K562 (cell line): Measurements from ENCODE around the gene PADI4. TPM values are rescaled to one million over a fixed set of nuclear protein-coding genes. Genes with fewer than 3 reads are reported as not detected.

Experiments
- BHLHE40 ChIP-seq: IDR thresholded peaks from 2 replicates; pipeline ENCODE4 v1.6.1; 2011; ENCODE audit warnings: low read length, improper control_type of control experiment
- CBFB ChIP-seq: sonication (generic); formaldehyde crosslinking; IDR thresholded peaks from 2 replicates; pipeline ENCODE4 v1.4.0; 2020; ENCODE audit warnings: mild to moderate bottlenecking, missing genetic modification reagents
- HDAC2 ChIP-seq: fragments of 450-650 bp; IDR thresholded peaks from 2 replicates; pipeline ENCODE4 v1.6.1; 2016; ENCODE audit warnings: mild to moderate bottlenecking
- HSF4 ChIP-seq: fragments of 250-450 bp; sonication (Bioruptor Pico); IDR thresholded peaks from 2 replicates; pipeline ENCODE4 v2.1.2; 2022; ENCODE audit warnings: mild to moderate bottlenecking, moderate library complexity, borderline replicate concordance
- MAFF ChIP-seq: IDR thresholded peaks from 2 replicates; pipeline ENCODE4 v1.6.1; 2012; ENCODE audit warnings: low read length, improper control_type of control experiment
- MYC ChIP-seq, 2 experiments: fragments of 250-450 bp in 1 of 2; sonication (Bioruptor Pico) in 1 of 2; IDR thresholded peaks; 2 replicates each; pipeline versions ENCODE4 v1.5.1 to v1.6.1; 2012 to 2021; ENCODE audit warnings: low read depth in 2 of 2, borderline replicate concordance in 1 of 2, improper control_type of control experiment in 1 of 2, low read length in 1 of 2, mild to moderate bottlenecking in 1 of 2, moderate library complexity in 1 of 2
- OTX1 ChIP-seq: fragments of 450-650 bp; formaldehyde crosslinking; IDR thresholded peaks from 2 replicates; pipeline ENCODE4 v1.4.0; 2022; ENCODE audit warnings: mild to moderate bottlenecking
- ZKSCAN1 ChIP-seq: fragments of 150-350 bp; IDR thresholded peaks from 2 replicates; pipeline ENCODE4 v1.6.1; 2016; ENCODE audit warnings: low read depth, low read length
- ZNF197 ChIP-seq: fragments of 200-800 bp; sonication (Bioruptor generic); IDR thresholded peaks from 2 replicates; pipeline ENCODE4 v1.6.1; 2016; ENCODE audit warnings: low read depth, missing genetic modification characterization, missing compliant biosample characterization
- polyA plus RNA-seq, 8 experiments: library from polyadenylated mRNA; depleted of rRNA in 4 of 8; stranded (reverse) in 5 of 8; unstranded in 3 of 8; fragments of >200 nt; fragmentation: Nextera tagmentation in 2 of 8; fragmentation: Illumina TruSeq in 1 of 8; extraction: Ambion mirVana in 2 of 8; extraction: Trizol in 1 of 8; gene quantifications; 2 replicates each; pipeline versions ENCODE4 v1.2.1 to v1.2.3, GENCODE V29; 2011 to 2014; ENCODE audit warnings: inconsistent platforms in 1 of 8, missing spikeins in 1 of 8
- total RNA-seq, 7 experiments: library from RNA; depleted of rRNA in 6 of 7; stranded (reverse); fragments of >200 nt in 6 of 7; fragmentation: Illumina TruSeq in 2 of 7; extraction: Trizol in 2 of 7; gene quantifications; 2 replicates each; pipeline versions ENCODE4 v1.2.1 to v1.2.3, GENCODE V29; 2011 to 2021; ENCODE audit warnings: low replicate concordance in 1 of 7
- TF ChIP-seq, protein P1 (sequence below): fragments of 200-400 bp; formaldehyde crosslinking; IDR thresholded peaks from 2 replicates; pipeline ENCODE4 v1.6.1; 2017; ENCODE audit warnings: mild to moderate bottlenecking, low read depth, low read length, moderate library complexity
- TF ChIP-seq, protein P2 (sequence below): fragments of 450-650 bp; IDR thresholded peaks from 2 replicates; pipeline ENCODE4 v1.6.1; 2016; ENCODE audit warnings: missing biosample characterization, missing genetic modification characterization
- TF ChIP-seq, protein P3 (sequence below): fragments of 450-650 bp; IDR thresholded peaks from 2 replicates; pipeline ENCODE4 v1.6.1; 2017; ENCODE audit warnings: mild to moderate bottlenecking, moderate library complexity

PADI4 gene
- total and polyA plus RNA-seq, 9 of the 15 experiments (the other 6 are each of a cell fraction or from before 2014, with no cell fraction given), result 0.22 to 0.33 TPM; not detected in 7

DNA sequence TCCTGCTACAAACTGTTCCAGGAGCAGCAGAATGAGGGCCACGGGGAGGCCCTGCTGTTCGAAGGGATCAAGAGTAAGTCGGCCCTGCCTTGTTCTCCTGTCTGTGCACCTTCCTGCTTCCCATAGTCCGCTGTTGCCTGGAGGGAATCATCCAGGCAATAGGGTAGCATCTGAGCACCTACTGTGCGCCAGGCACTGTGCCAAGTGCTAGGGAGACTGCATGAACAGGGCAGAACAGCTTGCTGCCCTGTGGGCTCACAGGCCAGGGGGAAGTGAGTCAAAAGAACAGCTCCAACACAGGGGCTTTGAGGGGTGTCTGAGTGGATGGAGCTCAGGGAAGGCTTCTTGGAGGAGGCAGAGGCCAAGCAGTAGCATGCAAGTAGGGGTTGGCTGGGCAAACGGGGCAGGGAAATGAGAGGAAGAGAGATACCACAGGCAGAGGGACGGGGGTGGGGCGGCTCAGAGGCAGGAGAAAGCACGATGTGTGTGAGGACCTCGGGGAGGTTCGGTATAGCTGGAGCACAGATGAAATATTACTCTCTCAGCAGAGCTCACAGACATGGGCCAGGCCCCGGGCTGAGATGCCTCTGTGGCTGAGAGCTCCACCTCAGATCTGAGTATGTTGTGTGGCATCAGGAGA, 48.5 kb downstream of the PADI4 start (continued):
- TF ChIP-seq, protein P1, sequence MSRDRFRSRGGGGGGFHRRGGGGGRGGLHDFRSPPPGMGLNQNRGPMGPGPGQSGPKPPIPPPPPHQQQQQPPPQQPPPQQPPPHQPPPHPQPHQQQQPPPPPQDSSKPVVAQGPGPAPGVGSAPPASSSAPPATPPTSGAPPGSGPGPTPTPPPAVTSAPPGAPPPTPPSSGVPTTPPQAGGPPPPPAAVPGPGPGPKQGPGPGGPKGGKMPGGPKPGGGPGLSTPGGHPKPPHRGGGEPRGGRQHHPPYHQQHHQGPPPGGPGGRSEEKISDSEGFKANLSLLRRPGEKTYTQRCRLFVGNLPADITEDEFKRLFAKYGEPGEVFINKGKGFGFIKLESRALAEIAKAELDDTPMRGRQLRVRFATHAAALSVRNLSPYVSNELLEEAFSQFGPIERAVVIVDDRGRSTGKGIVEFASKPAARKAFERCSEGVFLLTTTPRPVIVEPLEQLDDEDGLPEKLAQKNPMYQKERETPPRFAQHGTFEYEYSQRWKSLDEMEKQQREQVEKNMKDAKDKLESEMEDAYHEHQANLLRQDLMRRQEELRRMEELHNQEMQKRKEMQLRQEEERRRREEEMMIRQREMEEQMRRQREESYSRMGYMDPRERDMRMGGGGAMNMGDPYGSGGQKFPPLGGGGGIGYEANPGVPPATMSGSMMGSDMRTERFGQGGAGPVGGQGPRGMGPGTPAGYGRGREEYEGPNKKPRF, result no peak
- TF ChIP-seq BHLHE40 (no peak), ZNF197 (CRISPR knock-in tag) (no peak), CBFB (0 out of 2 replicates have a peak, but pooled peaks have one; percentile 24), ZKSCAN1 (peak; percentile 91), HSF4 (CRISPR knock-in tag) (no peak), HDAC2 (no peak), OTX1 (CRISPR knock-in tag) (no peak), MAFF (no peak), MYC (IDR thresholded peaks at IDR 0.05; ENCODE audit: low read depth, low read length) (no peak), MYC (CRISPR knock-in tag; IDR thresholded peaks at IDR 0.05; ENCODE audit: borderline replicate concordance, low read depth) (no peak)
- TF ChIP-seq, protein P2, sequence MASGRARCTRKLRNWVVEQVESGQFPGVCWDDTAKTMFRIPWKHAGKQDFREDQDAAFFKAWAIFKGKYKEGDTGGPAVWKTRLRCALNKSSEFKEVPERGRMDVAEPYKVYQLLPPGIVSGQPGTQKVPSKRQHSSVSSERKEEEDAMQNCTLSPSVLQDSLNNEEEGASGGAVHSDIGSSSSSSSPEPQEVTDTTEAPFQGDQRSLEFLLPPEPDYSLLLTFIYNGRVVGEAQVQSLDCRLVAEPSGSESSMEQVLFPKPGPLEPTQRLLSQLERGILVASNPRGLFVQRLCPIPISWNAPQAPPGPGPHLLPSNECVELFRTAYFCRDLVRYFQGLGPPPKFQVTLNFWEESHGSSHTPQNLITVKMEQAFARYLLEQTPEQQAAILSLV (tag), result no peak
- TF ChIP-seq, protein P3, sequence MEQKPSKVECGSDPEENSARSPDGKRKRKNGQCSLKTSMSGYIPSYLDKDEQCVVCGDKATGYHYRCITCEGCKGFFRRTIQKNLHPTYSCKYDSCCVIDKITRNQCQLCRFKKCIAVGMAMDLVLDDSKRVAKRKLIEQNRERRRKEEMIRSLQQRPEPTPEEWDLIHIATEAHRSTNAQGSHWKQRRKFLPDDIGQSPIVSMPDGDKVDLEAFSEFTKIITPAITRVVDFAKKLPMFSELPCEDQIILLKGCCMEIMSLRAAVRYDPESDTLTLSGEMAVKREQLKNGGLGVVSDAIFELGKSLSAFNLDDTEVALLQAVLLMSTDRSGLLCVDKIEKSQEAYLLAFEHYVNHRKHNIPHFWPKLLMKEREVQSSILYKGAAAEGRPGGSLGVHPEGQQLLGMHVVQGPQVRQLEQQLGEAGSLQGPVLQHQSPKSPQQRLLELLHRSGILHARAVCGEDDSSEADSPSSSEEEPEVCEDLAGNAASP, result no peak
